Neural progenitor cell (in vitro differentiated cells): ENCODE data around the gene DLG2.

Source experiments
- CTCF ChIP-seq: fragments of 200-600 bp; sonication (generic); IDR thresholded peaks from 2 replicates; pipeline ENCODE4 v1.5.1; 2017; ENCODE audit warnings: antibody characterized with exemption, mild to moderate bottlenecking
- EZH2 ChIP-seq: fragments of 200-600 bp; sonication (generic); IDR thresholded peaks from 2 replicates; pipeline ENCODE4 v1.6.1; 2017; ENCODE audit warnings: antibody characterized with exemption, mild to moderate bottlenecking, moderate library complexity

- TF ChIP-seq CTCF (no peak), EZH2 (no peak)
Measured at GRCh38 chr11:84044706-84045105, 1582.4 kb downstream of the DLG2 start.
